HEK293 (cell line): ENCODE measurements around the gene CLPSL2.

Source experiments
- CTCF ChIA-PET: fragments of 350-600 bp; formaldehyde crosslinking; extraction: SDS; loops from one replicate; lab custom pipeline; 2021; ENCODE audit warnings: antibody characterized with exemption; lab: Yijun Ruan, JAX
- POLR2A ChIA-PET: fragments of 300-600 bp; formaldehyde crosslinking; extraction: SDS; loops from one replicate; lab custom pipeline; 2020; ENCODE audit warnings: antibody characterized with exemption, inconsistent platforms; lab: Yijun Ruan, JAX
- H3K27ac ChIP-seq: fragments of 200-500 bp; sonication (Bioruptor generic); 2 replicates; pipeline ENCODE4 v1.5.1; 2014; ENCODE audit warnings: low read depth, low read length, control low read depth, inconsistent platforms; ENCODE audit errors: extremely low read depth
- H3K36me3 ChIP-seq, 2 experiments: fragments of 200-500 bp in 1 of 2; sonication (Bioruptor generic) in 1 of 2; 1 replicate in 1 of 2; 2 replicates in 1 of 2; pipeline ENCODE4 v1.5.1; 2014 to 2017; ENCODE audit warnings: inconsistent platforms in 2 of 2, low read length in 2 of 2; ENCODE audit not compliant: control insufficient read depth in 2 of 2, insufficient read depth in 1 of 2
- H3K4me1 ChIP-seq: fragments of 200-500 bp; sonication (Bioruptor generic); 2 replicates; pipeline ENCODE4 v1.5.1; 2014; ENCODE audit warnings: mild to moderate bottlenecking, low read length, inconsistent platforms; ENCODE audit not compliant: control insufficient read depth, insufficient read depth
- H3K4me3 ChIP-seq: 2 replicates; pipeline ENCODE4 v1.5.1; 2011; ENCODE audit warnings: low read depth, mild to moderate bottlenecking, control low read depth, low read length, moderate library complexity
- H3K9me3 ChIP-seq: fragments of 200-500 bp; sonication (Bioruptor generic); 2 replicates; pipeline ENCODE4 v1.5.1; 2014; ENCODE audit warnings: low read depth, low read length, inconsistent platforms; ENCODE audit not compliant: control insufficient read depth, insufficient read depth
- EGR2 ChIP-seq: fragments of 450-650 bp; formaldehyde crosslinking; IDR thresholded peaks from 2 replicates; pipeline ENCODE4 v1.5.1; 2016; ENCODE audit warnings: low read depth, missing biosample characterization, missing genetic modification characterization
- GLIS2 ChIP-seq: fragments of 450-650 bp; formaldehyde crosslinking; IDR thresholded peaks from 2 replicates; pipeline ENCODE4 v1.5.1; 2016; ENCODE audit warnings: missing biosample characterization, missing genetic modification characterization
- HOXC10 ChIP-seq: sonication (generic); formaldehyde crosslinking; IDR thresholded peaks from 2 replicates; pipeline ENCODE4 v1.8.1; 2023; ENCODE audit warnings: mild to moderate bottlenecking, missing genetic modification reagents
- OSR2 ChIP-seq: fragments of 450-650 bp; formaldehyde crosslinking; IDR thresholded peaks from 2 replicates; pipeline ENCODE4 v1.5.1; 2016; ENCODE audit warnings: missing biosample characterization, missing genetic modification characterization
- PRDM1 ChIP-seq: fragments of 450-650 bp; formaldehyde crosslinking; IDR thresholded peaks from 2 replicates; pipeline ENCODE4; 2016; ENCODE audit warnings: missing biosample characterization, missing genetic modification characterization
- REST ChIP-seq: fragments of 450-650 bp; formaldehyde crosslinking; IDR thresholded peaks from 2 replicates; pipeline ENCODE4 v1.5.1; 2016; ENCODE audit warnings: missing biosample characterization, missing genetic modification characterization
- ZBTB17 ChIP-seq: fragments of 450-650 bp; formaldehyde crosslinking; IDR thresholded peaks from 2 replicates; pipeline ENCODE4 v1.5.1; 2016; ENCODE audit warnings: missing biosample characterization, missing genetic modification characterization
- ZEB2 ChIP-seq: fragments of 450-650 bp; formaldehyde crosslinking; IDR thresholded peaks from 2 replicates; pipeline ENCODE4 v1.5.1; 2016; ENCODE audit warnings: missing biosample characterization, missing genetic modification characterization
- ZFHX2 ChIP-seq: fragments of 450-650 bp; formaldehyde crosslinking; conservative IDR thresholded peaks from 2 replicates; pipeline ENCODE4 v1.5.1; 2016; ENCODE audit warnings: missing biosample characterization, missing genetic modification characterization
- ZNF133 ChIP-seq: fragments of 450-650 bp; formaldehyde crosslinking; IDR thresholded peaks from 2 replicates; pipeline ENCODE4 v1.5.1; 2016; ENCODE audit warnings: missing biosample characterization, missing genetic modification characterization
- ZNF16 ChIP-seq: fragments of 450-650 bp; formaldehyde crosslinking; IDR thresholded peaks from 2 replicates; pipeline ENCODE4 v1.5.1; 2016; ENCODE audit warnings: low read depth, missing biosample characterization, missing genetic modification characterization
- ZNF184 ChIP-seq: fragments of 450-650 bp; IDR thresholded peaks from 2 replicates; pipeline ENCODE4 v1.5.1; 2018; ENCODE audit warnings: missing biosample characterization, mild to moderate bottlenecking, missing genetic modification characterization
- ZNF366 ChIP-seq: fragments of 450-650 bp; formaldehyde crosslinking; conservative IDR thresholded peaks from 2 replicates; pipeline ENCODE4 v1.5.1; 2016; ENCODE audit warnings: missing biosample characterization, missing genetic modification characterization
- ZNF510 ChIP-seq: fragments of 450-650 bp; formaldehyde crosslinking; IDR thresholded peaks from 2 replicates; pipeline ENCODE4 v1.5.1; 2018; ENCODE audit warnings: mild to moderate bottlenecking, missing genetic modification characterization, missing biosample characterization; ENCODE audit not compliant: insufficient replicate concordance
- ZNF518A ChIP-seq: fragments of 450-650 bp; formaldehyde crosslinking; conservative IDR thresholded peaks from 2 replicates; pipeline ENCODE4 v1.5.1; 2016; ENCODE audit warnings: low read depth, missing biosample characterization, missing genetic modification characterization
- ZNF530 ChIP-seq: fragments of 450-650 bp; formaldehyde crosslinking; IDR thresholded peaks from 2 replicates; pipeline ENCODE4 v1.5.1; 2016; ENCODE audit warnings: low read depth, missing biosample characterization, missing genetic modification characterization
- ZNF600 ChIP-seq: fragments of 450-650 bp; formaldehyde crosslinking; IDR thresholded peaks from 2 replicates; pipeline ENCODE4 v1.5.1; 2016; ENCODE audit warnings: missing biosample characterization, missing genetic modification characterization
- ZNF704 ChIP-seq: fragments of 450-650 bp; formaldehyde crosslinking; IDR thresholded peaks from 2 replicates; pipeline ENCODE4 v1.5.1; 2016; ENCODE audit warnings: missing biosample characterization, missing genetic modification characterization

The CLPSL2 gene

GRCh38 chr6:35810971-35811698 lies 34.7 kb downstream of the CLPSL2 start:
- Histone ChIP-seq H3K36me3 (no peaks in the 10 kb centered on the region), H3K4me3 (no peak overlapping the region), H3K27ac (no peak overlapping the region), H3K4me1 (no peaks in the 10 kb centered on the region), H3K9me3 (no peaks in the 10 kb centered on the region)
- TF ChIP-seq OSR2 (peak; percentile 48), ZNF600 (tag by site-specific recombination) (peak; percentile 58), ZNF530 (tag by site-specific recombination) (no peak), ZNF184 (tag by site-specific recombination) (0 out of 2 replicates have a peak, but pooled peaks have one; percentile 27), GLIS2 (no peak), ZEB2 (peak; percentile 48; the same call in 1 of the 2 replicates), ZFHX2 (tag by site-specific recombination) (peak; percentile 60), ZNF518A (tag by site-specific recombination) (0 out of 2 replicates have a peak, but pooled peaks have one; percentile 36), ZNF366 (tag by site-specific recombination) (peak; percentile 54), ZBTB17 (peak; percentile 21; the same call in 1 of the 2 replicates)
- ChIA-PET POLR2A (no interaction called here), CTCF (no interaction called here)

GRCh38 chr6:35811699-35811995 lies 35.2 kb downstream of the CLPSL2 start:
- CTCF ChIA-PET, result no interaction called here

More at GRCh38 chr6:35811699-35811995, 35.2 kb downstream of the CLPSL2 start:
- H3K36me3 ChIP-seq, result no peaks in the 10 kb centered on the region
- POLR2A ChIA-PET, result no interaction called here
- no peaks in the 10 kb centered on the region for H3K9me3 ChIP-seq
- TF ChIP-seq HOXC10 (CRISPR knock-in tag) (no peak), EGR2 (tag by site-specific recombination) (peak; percentile 22; the same call in 1 of the 2 replicates), ZNF704 (tag by site-specific recombination) (no peak), REST (tag by site-specific recombination) (no peak), ZNF16 (tag by site-specific recombination) (no peak), ZNF133 (tag by site-specific recombination) (no peak), ZNF510 (no peak), PRDM1 (tag by site-specific recombination) (no peak)
- no peak overlapping the region for H3K27ac ChIP-seq
- no peaks in the 10 kb centered on the region for H3K4me1 ChIP-seq
- no peak overlapping the region for H3K4me3 ChIP-seq
